Loucy (cell line): ENCODE results near the gene HNRNPF.

ENCODE experiments used
- H2AFZ ChIP-seq: fragments of 200-600 bp; sonication (generic); 2 replicates; pipeline ENCODE4 v1.6.0; 2016; ENCODE audit warnings: antibody characterized with exemption, mild to moderate bottlenecking, low read length, moderate library complexity
- H3F3A ChIP-seq: fragments of 200-600 bp; 2 replicates; pipeline ENCODE4 v1.6.0; 2016; ENCODE audit warnings: antibody characterized with exemption, low read depth, mild to moderate bottlenecking
- H3K27me3 ChIP-seq: fragments of 200-600 bp; sonication (generic); 2 replicates; pipeline ENCODE4 v1.6.1; 2014; ENCODE audit warnings: low read length, mild to moderate bottlenecking; ENCODE audit not compliant: insufficient read depth, poor library complexity, severe bottlenecking
- H3K36me3 ChIP-seq: fragments of 200-600 bp; sonication (generic); 2 replicates; pipeline ENCODE4 v1.6.1; 2016; ENCODE audit warnings: low read length; ENCODE audit not compliant: insufficient read depth
- H3K4me1 ChIP-seq: fragments of 200-600 bp; sonication (generic); 2 replicates; pipeline ENCODE4 v1.5.1; 2014; ENCODE audit warnings: low read length, mild to moderate bottlenecking; ENCODE audit not compliant: insufficient read depth, poor library complexity, severe bottlenecking
- H3K4me2 ChIP-seq: fragments of 200-600 bp; sonication (generic); 2 replicates; pipeline ENCODE4 v1.6.0; 2014; ENCODE audit warnings: antibody characterized with exemption, low read length, low read depth, mild to moderate bottlenecking; ENCODE audit not compliant: poor library complexity, severe bottlenecking
- H3K4me3 ChIP-seq: fragments of 200-600 bp; sonication (generic); 2 replicates; pipeline ENCODE4 v1.5.1; 2014; ENCODE audit warnings: low read length, mild to moderate bottlenecking, mixed read lengths; ENCODE audit not compliant: poor library complexity, severe bottlenecking
- H3K79me2 ChIP-seq: fragments of 200-600 bp; sonication (generic); 2 replicates; pipeline ENCODE4 v1.6.1; 2014; ENCODE audit warnings: low read length; ENCODE audit not compliant: insufficient read depth
- H3K9ac ChIP-seq: fragments of 200-600 bp; sonication (generic); 2 replicates; pipeline ENCODE4 v1.6.0; 2014; ENCODE audit warnings: mild to moderate bottlenecking, low read depth, low read length, moderate library complexity; ENCODE audit not compliant: poor library complexity, severe bottlenecking
- H3K9me2 ChIP-seq: fragments of 200-600 bp; sonication (generic); replicated peaks from 2 replicates; pipeline ENCODE4 v1.6.1; 2016; ENCODE audit warnings: low read depth, low read length, mixed read lengths
- H3K9me3 ChIP-seq: fragments of 200-600 bp; sonication (generic); 2 replicates; pipeline ENCODE4 v1.6.1; 2014; ENCODE audit warnings: mild to moderate bottlenecking, antibody characterized with exemption, low read length, low read depth; ENCODE audit not compliant: insufficient read depth
- H4K20me1 ChIP-seq: fragments of 200-600 bp; sonication (generic); 2 replicates; pipeline ENCODE4 v1.6.0; 2014; ENCODE audit warnings: antibody characterized with exemption, low read length, mild to moderate bottlenecking; ENCODE audit not compliant: insufficient read depth, poor library complexity, severe bottlenecking
- CTCF ChIP-seq: fragments of 200-600 bp; sonication (generic); conservative IDR thresholded peaks from 2 replicates; pipeline ENCODE4 v1.5.1; 2014; ENCODE audit warnings: mild to moderate bottlenecking, antibody characterized with exemption, low read length
- EZH2phosphoT487 ChIP-seq: fragments of 200-600 bp; IDR thresholded peaks from 2 replicates; pipeline ENCODE4 v1.6.1; 2018; ENCODE audit warnings: antibody characterized with exemption, mild to moderate bottlenecking, moderate library complexity, borderline replicate concordance

Gene HNRNPF

GRCh38 chr10:43344051-43344450 lies 64.9 kb downstream of the HNRNPF start:
- Histone ChIP-seq H3K4me3 (no peak overlapping the region), H3K4me2 (no peak overlapping the region), H4K20me1 (no peaks in the 10 kb centered on the region), H3K9me3 (no peaks in the 10 kb centered on the region), H3F3A (no peaks in the 10 kb centered on the region), H3K27me3 (no peaks in the 10 kb centered on the region), H3K36me3 (no peaks in the 10 kb centered on the region), H3K79me2 (no peaks in the 10 kb centered on the region), H3K4me1 (peaks cover 6% of the 10 kb centered on the region), H2AFZ (no peak overlapping the region), H3K9ac (no peak overlapping the region), H3K9me2 (no peaks in the 10 kb centered on the region)
- TF ChIP-seq CTCF (no peak), EZH2phosphoT487 (no peak)

- Histone ChIP-seq H3K9me3 (no peaks in the 10 kb centered on the region), H3K79me2 (no peaks in the 10 kb centered on the region), H3K4me3 (no peak overlapping the region), H3K36me3 (no peaks in the 10 kb centered on the region), H4K20me1 (no peaks in the 10 kb centered on the region), H3K4me2 (no peak overlapping the region), H3K9me2 (no peaks in the 10 kb centered on the region), H3K27me3 (no peaks in the 10 kb centered on the region), H3K9ac (no peak overlapping the region), H3F3A (no peaks in the 10 kb centered on the region), H2AFZ (no peak overlapping the region), H3K4me1 (peaks cover 3% of the 10 kb centered on the region)
- TF ChIP-seq EZH2phosphoT487 (no peak), CTCF (no peak)
These were observed 65.9 kb downstream of the HNRNPF start for GRCh38 chr10:43343126-43343525.

- Histone ChIP-seq H3K4me2 (no peak overlapping the region), H3K27me3 (no peaks in the 10 kb centered on the region), H3K9me3 (no peaks in the 10 kb centered on the region), H4K20me1 (no peaks in the 10 kb centered on the region), H3K9ac (no peak overlapping the region), H3K4me3 (no peak overlapping the region), H3F3A (no peaks in the 10 kb centered on the region), H3K79me2 (no peaks in the 10 kb centered on the region), H3K4me1 (no peaks in the 10 kb centered on the region), H3K36me3 (no peaks in the 10 kb centered on the region), H3K9me2 (no peaks in the 10 kb centered on the region), H2AFZ (no peak overlapping the region)
- TF ChIP-seq CTCF (no peak), EZH2phosphoT487 (no peak)
These were observed 66.5 kb downstream of the HNRNPF start for GRCh38 chr10:43342279-43343125.
